GM18951 (cell line): ENCODE measurements around the gene CLN3.
"Not testable (repeated sequence)": the region's sequence is repeated elsewhere in the genome, so short reads cannot be mapped to it uniquely, and the experiment has no call there.

Experiments used
- POLR2A ChIP-seq: IDR thresholded peaks from 4 replicates; pipeline ENCODE4 v1.6.1; 2011; ENCODE audit warnings: mild to moderate bottlenecking; ENCODE audit not compliant: insufficient read length, insufficient read depth; ENCODE audit errors: extremely low read depth
- in situ Hi-C: fragments of 300-500 bp; cut with MboI; formaldehyde crosslinking; loops from one replicate; pipeline ENCODE4 v1.12.0; 2022; ENCODE audit warnings: low sequenced_read_pairs, mixed read lengths, inconsistent platforms; ENCODE audit not compliant: unreplicated experiment

The CLN3 gene

GRCh38 chr16:28492511-28492910, 637 bp upstream of the CLN3 start:
- no peak for TF ChIP-seq POLR2A
- in situ Hi-C loops = no loop called here

- in situ Hi-C loops = no loop called here
- TF ChIP-seq POLR2A = no peak
Observed at GRCh38 chr16:28491230-28491969, 474 bp downstream of the CLN3 start.

GRCh38 chr16:28486266-28486665, 5.6 kb downstream of the CLN3 start:
- in situ Hi-C loops = no loop called here
- TF ChIP-seq POLR2A = no peak

GRCh38 chr16:28483361-28483760, 8.5 kb downstream of the CLN3 start:
- in situ Hi-C loops = not testable (repeated sequence)

GRCh38 chr16:28482026-28482425, 9.8 kb downstream of the CLN3 start:
- no peak for TF ChIP-seq POLR2A

GRCh38 chr16:28478506-28479180, 13.2 kb downstream of the CLN3 start:
- TF ChIP-seq POLR2A = no peak
- in situ Hi-C loops = no loop called here

More at GRCh38 chr16:28482026-28482425, 9.8 kb downstream of the CLN3 start:
- in situ Hi-C loops = no loop called here

GRCh38 chr16:28477311-28477920, 14.5 kb downstream of the CLN3 start:
- in situ Hi-C loops = no loop called here
- TF ChIP-seq POLR2A = no peak

- TF ChIP-seq POLR2A = no peak
- in situ Hi-C loops = no loop called here
Observed at GRCh38 chr16:28475221-28475620, 16.7 kb downstream of the CLN3 start.

- in situ Hi-C loops = no loop called here
- no peak for TF ChIP-seq POLR2A
Observed at GRCh38 chr16:28473714-28474265, 18.1 kb downstream of the CLN3 start.

- in situ Hi-C loops = not testable (repeated sequence)
Observed at GRCh38 chr16:28447081-28447480, 44.8 kb downstream of the CLN3 start.

GRCh38 chr16:28446388-28446787, 45.5 kb downstream of the CLN3 start:
- in situ Hi-C loops = not testable (repeated sequence)

- in situ Hi-C loops = not testable (repeated sequence)
Observed at GRCh38 chr16:28443943-28444342, 47.9 kb downstream of the CLN3 start.

GRCh38 chr16:28438899-28439298, 53.0 kb downstream of the CLN3 start:
- in situ Hi-C loops = not testable (repeated sequence)

GRCh38 chr16:28435340-28435739, 56.5 kb downstream of the CLN3 start:
- in situ Hi-C loops = not testable (repeated sequence)
